ENCODE data around the gene EYS. TPM values are rescaled to one million over a fixed set of nuclear protein-coding genes. Genes with fewer than 3 reads are reported as not detected.

Gene EYS
- total RNA-seq, 2 donors from 2014 or later = 0.18 to 3.5 TPM

DNA sequence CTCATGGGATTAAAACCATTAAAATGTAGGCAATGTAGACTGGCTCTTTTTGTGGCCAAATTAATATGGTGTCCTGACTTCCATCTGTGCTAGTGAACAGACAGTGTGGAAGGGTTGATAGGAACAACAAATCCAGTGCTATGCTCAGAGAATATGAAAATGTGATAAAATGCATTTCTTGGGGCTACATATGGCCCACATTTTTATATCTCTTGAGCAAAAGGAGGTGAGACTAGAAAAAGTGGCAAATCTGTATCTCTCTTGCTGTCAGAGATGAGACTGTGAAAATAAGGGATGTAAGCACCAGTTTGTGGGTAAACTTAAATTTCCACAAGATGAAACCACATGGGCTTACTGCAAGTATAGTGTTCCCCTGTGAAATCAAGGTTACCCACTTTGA lies 1909.3 kb downstream of the EYS start:
- H3K36me3 ChIP-seq = no peaks in the 10 kb centered on the region
- H3K9me3 ChIP-seq = no peaks in the 10 kb centered on the region
- DNase-seq (ENCODE audit: low spot score) = no peak
- no peaks in the 10 kb centered on the region for H3K4me1 ChIP-seq (replicated peaks)
- no peaks in the 10 kb centered on the region for H3K27me3 ChIP-seq (replicated peaks; ENCODE audit: insufficient read depth)
- no peak overlapping the region for H3K27ac ChIP-seq
- no peak overlapping the region for H3K4me3 ChIP-seq
- TF ChIP-seq POLR2A (IDR thresholded peaks at IDR 0.05) (no peak), POLR2AphosphoS5 (IDR thresholded peaks at IDR 0.05) (no peak)
- TF ChIP-seq, protein P1, sequence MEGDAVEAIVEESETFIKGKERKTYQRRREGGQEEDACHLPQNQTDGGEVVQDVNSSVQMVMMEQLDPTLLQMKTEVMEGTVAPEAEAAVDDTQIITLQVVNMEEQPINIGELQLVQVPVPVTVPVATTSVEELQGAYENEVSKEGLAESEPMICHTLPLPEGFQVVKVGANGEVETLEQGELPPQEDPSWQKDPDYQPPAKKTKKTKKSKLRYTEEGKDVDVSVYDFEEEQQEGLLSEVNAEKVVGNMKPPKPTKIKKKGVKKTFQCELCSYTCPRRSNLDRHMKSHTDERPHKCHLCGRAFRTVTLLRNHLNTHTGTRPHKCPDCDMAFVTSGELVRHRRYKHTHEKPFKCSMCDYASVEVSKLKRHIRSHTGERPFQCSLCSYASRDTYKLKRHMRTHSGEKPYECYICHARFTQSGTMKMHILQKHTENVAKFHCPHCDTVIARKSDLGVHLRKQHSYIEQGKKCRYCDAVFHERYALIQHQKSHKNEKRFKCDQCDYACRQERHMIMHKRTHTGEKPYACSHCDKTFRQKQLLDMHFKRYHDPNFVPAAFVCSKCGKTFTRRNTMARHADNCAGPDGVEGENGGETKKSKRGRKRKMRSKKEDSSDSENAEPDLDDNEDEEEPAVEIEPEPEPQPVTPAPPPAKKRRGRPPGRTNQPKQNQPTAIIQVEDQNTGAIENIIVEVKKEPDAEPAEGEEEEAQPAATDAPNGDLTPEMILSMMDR (IDR thresholded peaks at IDR 0.05) = no peak
- intact Hi-C loops (cut with DNase I) = no loop called here

DNA sequence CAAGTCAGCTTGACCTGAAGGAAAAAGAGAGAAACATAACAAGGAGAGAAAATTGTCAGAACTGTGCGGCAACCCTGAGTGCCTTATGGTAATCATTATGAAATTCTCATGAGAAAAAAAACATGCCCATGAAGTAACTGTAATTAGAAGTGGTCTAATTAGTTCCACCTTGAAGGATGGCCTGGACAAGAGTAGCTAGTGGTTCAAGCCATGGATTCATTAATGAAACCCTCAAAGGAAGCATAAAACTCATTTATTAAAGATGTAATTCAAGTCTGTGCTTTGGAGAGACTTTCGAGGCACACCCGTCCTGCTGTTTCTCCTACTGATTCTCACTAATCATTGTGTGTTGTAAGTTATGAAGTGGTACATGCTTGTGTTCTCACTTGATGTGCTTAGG lies 1911.2 kb downstream of the EYS start:
- intact Hi-C loops (cut with DNase I) = no loop called here
- WGBS = 90% methylated on average over 3 of the region's 3 CpGs

DNA sequence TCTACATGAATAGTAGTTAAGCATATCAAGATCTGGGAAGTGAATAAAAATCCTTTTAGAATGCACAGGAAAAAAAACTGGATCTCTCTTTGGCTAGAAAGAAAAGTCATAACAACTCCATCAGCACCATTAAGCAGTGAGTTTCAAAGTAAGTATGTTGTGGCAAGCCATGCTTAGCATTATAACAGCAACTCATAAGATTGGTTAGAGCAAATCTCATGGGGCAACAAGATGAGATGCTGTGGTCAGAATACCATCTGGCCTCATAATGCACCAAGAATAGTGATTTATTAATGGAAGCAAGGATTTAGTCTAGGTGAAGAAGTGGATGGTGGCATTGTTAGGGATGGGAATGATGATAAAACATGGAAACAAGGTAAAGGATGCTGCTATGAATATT lies 1912.0 kb downstream of the EYS start:
- Histone ChIP-seq H3K4me3 (no peak overlapping the region), H3K36me3 (no peaks in the 10 kb centered on the region), H3K27ac (no peak overlapping the region), H3K9me3 (no peaks in the 10 kb centered on the region), H3K4me1 (replicated peaks) (no peaks in the 10 kb centered on the region), H3K27me3 (replicated peaks; ENCODE audit: insufficient read depth) (no peaks in the 10 kb centered on the region)
- DNase-seq (ENCODE audit: low spot score) = no peak
- TF ChIP-seq, protein P1 (IDR thresholded peaks at IDR 0.05) = no peak
- no peak for TF ChIP-seq POLR2A (IDR thresholded peaks at IDR 0.05)
- TF ChIP-seq POLR2AphosphoS5 (IDR thresholded peaks at IDR 0.05) = no peak
- intact Hi-C loops (cut with DNase I) = no loop called here

More for the DNA sequence above, 1911.2 kb downstream of the EYS start:
- Histone ChIP-seq H3K27me3 (replicated peaks; ENCODE audit: insufficient read depth) (no peaks in the 10 kb centered on the region), H3K4me3 (no peak overlapping the region), H3K4me1 (replicated peaks) (no peaks in the 10 kb centered on the region), H3K9me3 (no peaks in the 10 kb centered on the region), H3K27ac (no peak overlapping the region), H3K36me3 (no peaks in the 10 kb centered on the region)
- DNase-seq (ENCODE audit: low spot score) = no peak
- TF ChIP-seq, protein P1 (IDR thresholded peaks at IDR 0.05) = no peak
- TF ChIP-seq POLR2AphosphoS5 (IDR thresholded peaks at IDR 0.05) = no peak
- no peak for TF ChIP-seq POLR2A (IDR thresholded peaks at IDR 0.05)

DNA sequence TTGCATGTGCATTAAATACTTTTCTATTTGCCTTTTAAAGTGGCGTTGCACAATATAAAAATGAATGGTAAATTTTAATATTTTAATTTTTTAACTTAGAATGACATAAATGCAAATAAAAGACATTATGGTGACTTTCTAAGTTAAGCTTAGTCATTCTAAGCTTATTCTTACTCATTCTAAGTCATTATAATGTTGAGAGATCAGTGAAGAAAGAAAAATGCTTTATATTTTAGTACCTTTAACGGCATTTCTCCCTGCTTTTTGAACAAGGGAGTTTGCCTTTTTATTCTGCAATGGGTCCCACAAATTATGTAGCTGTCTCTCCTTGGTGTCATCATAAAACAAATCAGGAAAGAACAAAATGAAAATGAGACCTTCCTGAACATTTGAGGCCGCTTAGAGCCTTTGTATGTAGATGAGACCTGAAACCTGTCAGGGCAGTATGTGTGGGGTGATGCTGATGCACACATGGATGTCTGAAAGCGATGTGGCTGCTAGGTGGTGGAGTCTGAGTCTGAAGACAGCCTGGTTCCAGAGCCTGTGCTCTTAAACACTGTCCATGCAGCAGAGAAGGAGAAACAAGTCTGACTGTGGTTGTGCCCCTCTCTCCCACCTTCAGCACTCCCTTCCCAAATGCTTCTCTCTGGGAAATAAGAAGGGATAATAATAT lies 1913.4 kb downstream of the EYS start:
- H3K9me3 ChIP-seq = no peaks in the 10 kb centered on the region
- no peak for DNase-seq (ENCODE audit: low spot score)
- intact Hi-C loops (cut with DNase I) = no loop called here
- H3K27me3 ChIP-seq (replicated peaks; ENCODE audit: insufficient read depth) = no peaks in the 10 kb centered on the region
- no peak overlapping the region for H3K27ac ChIP-seq
- WGBS = 82% methylated on average over 4 of the region's 4 CpGs
- no peaks in the 10 kb centered on the region for H3K36me3 ChIP-seq
- TF ChIP-seq POLR2A (IDR thresholded peaks at IDR 0.05) = no peak
- no peak for TF ChIP-seq POLR2AphosphoS5 (IDR thresholded peaks at IDR 0.05)
- TF ChIP-seq, protein P1 (IDR thresholded peaks at IDR 0.05) = no peak
- no peak overlapping the region for H3K4me3 ChIP-seq
- H3K4me1 ChIP-seq (replicated peaks) = no peaks in the 10 kb centered on the region

DNA sequence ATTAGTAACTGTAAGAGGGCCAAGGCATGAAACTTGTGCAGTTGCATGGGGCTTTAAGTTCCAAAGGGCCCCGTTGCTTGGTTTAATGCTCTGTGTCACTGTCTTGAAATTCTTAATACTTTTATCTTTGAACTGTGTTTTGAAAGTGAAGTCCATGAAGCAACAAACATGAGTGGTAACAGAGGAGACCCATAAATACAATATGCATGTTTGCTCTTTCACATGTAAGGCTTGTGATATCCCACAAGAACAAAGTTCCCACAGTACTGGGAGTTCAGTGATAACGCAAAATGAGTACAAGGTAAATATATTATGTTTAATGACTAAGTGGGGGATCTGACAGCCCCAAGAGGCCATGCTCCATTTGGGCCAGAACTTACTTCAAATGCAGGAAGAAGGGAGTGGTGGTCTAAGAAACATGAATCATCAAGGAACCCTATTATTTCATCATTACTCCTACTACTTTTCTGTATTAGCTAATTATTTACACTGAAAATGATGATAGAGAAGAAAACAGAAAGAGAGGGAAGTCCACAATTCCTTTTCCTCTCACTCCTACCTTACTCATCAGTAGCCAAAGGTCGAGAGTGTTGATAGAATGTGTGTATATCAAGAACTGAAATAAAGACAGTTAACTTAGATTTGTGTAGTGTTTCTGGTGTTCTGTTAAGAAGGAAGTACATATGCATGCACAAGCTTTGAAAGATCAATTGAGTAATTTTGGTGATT lies 1914.1 kb downstream of the EYS start:
- no peaks in the 10 kb centered on the region for H3K4me1 ChIP-seq (replicated peaks)
- 71% methylated on average over 3 of the region's 3 CpGs for WGBS
- H3K36me3 ChIP-seq = no peaks in the 10 kb centered on the region
- TF ChIP-seq, protein P1 (IDR thresholded peaks at IDR 0.05) = no peak
- no peak for TF ChIP-seq POLR2AphosphoS5 (IDR thresholded peaks at IDR 0.05)
- no peak for TF ChIP-seq POLR2A (IDR thresholded peaks at IDR 0.05)
- H3K4me3 ChIP-seq = no peak overlapping the region
- H3K27ac ChIP-seq = no peak overlapping the region
- intact Hi-C loops (cut with DNase I) = no loop called here
- DNase-seq (ENCODE audit: low spot score) = no peak
- no peaks in the 10 kb centered on the region for H3K9me3 ChIP-seq
- H3K27me3 ChIP-seq (replicated peaks; ENCODE audit: insufficient read depth) = no peaks in the 10 kb centered on the region
